ENCODE measurements around the gene CCDC148.
A peak's percentile ranks its signal among the peaks of the same experiment; 100 is the strongest.

CCDC148 gene

DNA sequence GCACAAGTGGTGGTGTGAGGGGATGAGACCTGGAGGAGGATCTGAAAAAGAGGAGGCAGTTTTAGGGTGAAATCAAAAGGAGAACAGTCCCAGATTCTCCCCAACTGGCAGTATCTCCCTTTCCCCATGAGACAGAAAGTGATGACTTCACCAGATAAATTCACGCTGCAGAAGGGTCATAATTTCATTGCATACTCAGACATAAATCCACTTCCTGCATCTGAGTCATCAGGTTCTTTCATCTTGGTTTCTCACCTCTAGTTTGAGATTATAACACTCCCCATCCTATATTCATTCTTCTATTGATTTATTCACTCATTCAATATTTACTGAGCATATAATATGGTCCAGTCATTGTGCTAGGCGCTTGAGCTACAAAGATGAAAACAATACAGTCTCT, 64.7 kb downstream of the CCDC148 start:
- TF ChIP-seq, protein P1, sequence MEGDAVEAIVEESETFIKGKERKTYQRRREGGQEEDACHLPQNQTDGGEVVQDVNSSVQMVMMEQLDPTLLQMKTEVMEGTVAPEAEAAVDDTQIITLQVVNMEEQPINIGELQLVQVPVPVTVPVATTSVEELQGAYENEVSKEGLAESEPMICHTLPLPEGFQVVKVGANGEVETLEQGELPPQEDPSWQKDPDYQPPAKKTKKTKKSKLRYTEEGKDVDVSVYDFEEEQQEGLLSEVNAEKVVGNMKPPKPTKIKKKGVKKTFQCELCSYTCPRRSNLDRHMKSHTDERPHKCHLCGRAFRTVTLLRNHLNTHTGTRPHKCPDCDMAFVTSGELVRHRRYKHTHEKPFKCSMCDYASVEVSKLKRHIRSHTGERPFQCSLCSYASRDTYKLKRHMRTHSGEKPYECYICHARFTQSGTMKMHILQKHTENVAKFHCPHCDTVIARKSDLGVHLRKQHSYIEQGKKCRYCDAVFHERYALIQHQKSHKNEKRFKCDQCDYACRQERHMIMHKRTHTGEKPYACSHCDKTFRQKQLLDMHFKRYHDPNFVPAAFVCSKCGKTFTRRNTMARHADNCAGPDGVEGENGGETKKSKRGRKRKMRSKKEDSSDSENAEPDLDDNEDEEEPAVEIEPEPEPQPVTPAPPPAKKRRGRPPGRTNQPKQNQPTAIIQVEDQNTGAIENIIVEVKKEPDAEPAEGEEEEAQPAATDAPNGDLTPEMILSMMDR (IDR thresholded peaks at IDR 0.05; ENCODE audit: insufficient read depth, low read depth, low read length, missing control alignments), result no peak
- H3K4me3 ChIP-seq (ENCODE audit: low read length), result no peak overlapping the region
- DNase-seq (ENCODE audit: low read depth), result peak; percentile 82

- TF ChIP-seq, protein P1 (IDR thresholded peaks at IDR 0.05; ENCODE audit: insufficient read depth, low read depth, low read length, missing control alignments), result no peak
These were observed 65.2 kb downstream of the CCDC148 start for GRCh38 chr2:158391361-158391760.

GRCh38 chr2:158388159-158388558, 68.4 kb downstream of the CCDC148 start:
- TF ChIP-seq, protein P1 (IDR thresholded peaks at IDR 0.05; ENCODE audit: insufficient read depth, low read depth, low read length, missing control alignments), result no peak

More at GRCh38 chr2:158391361-158391760, 65.2 kb downstream of the CCDC148 start:
- no peak for DNase-seq (ENCODE audit: low read depth)
- H3K4me3 ChIP-seq (ENCODE audit: low read length), result no peak overlapping the region

DNA sequence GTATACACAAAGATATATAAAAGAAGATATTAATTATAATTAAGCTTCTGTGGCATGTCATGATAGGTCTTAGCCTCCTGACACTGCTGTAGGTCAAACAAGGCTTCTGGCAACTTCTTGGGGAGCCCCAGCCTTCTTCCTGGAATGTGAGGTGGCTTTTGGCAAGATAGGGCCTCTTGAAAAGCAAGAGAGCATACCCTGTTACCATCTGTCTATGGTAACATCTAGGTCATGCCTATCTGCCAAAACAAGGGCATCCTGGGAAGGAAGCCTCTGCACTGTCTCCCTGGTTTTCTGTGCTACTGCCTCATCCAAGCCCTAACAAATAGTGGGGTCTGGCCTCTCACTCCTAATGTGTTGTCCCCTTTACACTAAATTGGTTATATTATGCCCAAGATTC, 70.9 kb downstream of the CCDC148 start:
- DNase-seq (ENCODE audit: low read depth), result no peak
- H3K4me3 ChIP-seq (ENCODE audit: low read length), result no peak overlapping the region
- TF ChIP-seq, protein P1 (IDR thresholded peaks at IDR 0.05; ENCODE audit: insufficient read depth, low read depth, low read length, missing control alignments), result no peak

More at GRCh38 chr2:158388159-158388558, 68.4 kb downstream of the CCDC148 start:
- no peak overlapping the region for H3K4me3 ChIP-seq (ENCODE audit: low read length)
- no peak for DNase-seq (ENCODE audit: low read depth)

- no peak overlapping the region for H3K4me3 ChIP-seq (ENCODE audit: low read length)
- DNase-seq (ENCODE audit: low read depth), result no peak
- TF ChIP-seq, protein P1 (IDR thresholded peaks at IDR 0.05; ENCODE audit: insufficient read depth, low read depth, low read length, missing control alignments), result no peak
These were observed 74.6 kb downstream of the CCDC148 start for GRCh38 chr2:158381978-158382377.

DNA sequence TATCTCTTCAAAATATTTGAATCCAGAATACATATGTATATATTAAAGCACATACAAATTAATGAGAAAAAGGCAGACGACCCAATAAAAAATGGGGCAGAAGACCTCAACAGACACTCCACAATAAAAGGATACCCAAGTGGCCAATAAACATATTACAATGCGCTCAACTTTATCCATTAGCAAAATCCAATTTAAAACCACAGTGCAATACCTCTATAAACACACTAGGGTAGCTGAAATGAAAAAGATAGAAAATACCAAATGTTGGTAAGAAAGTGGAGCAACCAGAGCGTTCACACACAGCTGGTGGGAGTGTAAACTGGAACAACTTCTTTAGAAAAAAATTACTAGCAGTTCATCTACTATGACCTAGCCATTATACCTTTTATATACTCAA, 75.3 kb downstream of the CCDC148 start:
- no peak for DNase-seq (ENCODE audit: low read depth)
- no peak overlapping the region for H3K4me3 ChIP-seq (ENCODE audit: low read length)
- TF ChIP-seq, protein P1 (IDR thresholded peaks at IDR 0.05; ENCODE audit: insufficient read depth, low read depth, low read length, missing control alignments), result no peak

- TF ChIP-seq, protein P1 (IDR thresholded peaks at IDR 0.05; ENCODE audit: insufficient read depth, low read depth, low read length, missing control alignments), result no peak
- no peak for DNase-seq (ENCODE audit: low read depth)
- H3K4me3 ChIP-seq (ENCODE audit: low read length), result no peak overlapping the region
These were observed 75.8 kb downstream of the CCDC148 start for GRCh38 chr2:158380746-158381145.

Data from epithelial cell of esophagus (primary cell).